OCI-M2 (cell line): ENCODE measurements around the gene SAAL1.
A peak's percentile ranks its signal among the peaks of the same experiment; 100 is the strongest.
"Not testable (repeated sequence)": the region's sequence is repeated elsewhere in the genome, so short reads cannot be mapped to it uniquely, and the experiment has no call there.

ENCODE experiments used
- DNase-seq: peaks from one replicate; lab custom pipeline; 2025; ENCODE audit not compliant: unreplicated experiment; lab: John Stamatoyannopoulos, UW

SAAL1 gene, protein sequence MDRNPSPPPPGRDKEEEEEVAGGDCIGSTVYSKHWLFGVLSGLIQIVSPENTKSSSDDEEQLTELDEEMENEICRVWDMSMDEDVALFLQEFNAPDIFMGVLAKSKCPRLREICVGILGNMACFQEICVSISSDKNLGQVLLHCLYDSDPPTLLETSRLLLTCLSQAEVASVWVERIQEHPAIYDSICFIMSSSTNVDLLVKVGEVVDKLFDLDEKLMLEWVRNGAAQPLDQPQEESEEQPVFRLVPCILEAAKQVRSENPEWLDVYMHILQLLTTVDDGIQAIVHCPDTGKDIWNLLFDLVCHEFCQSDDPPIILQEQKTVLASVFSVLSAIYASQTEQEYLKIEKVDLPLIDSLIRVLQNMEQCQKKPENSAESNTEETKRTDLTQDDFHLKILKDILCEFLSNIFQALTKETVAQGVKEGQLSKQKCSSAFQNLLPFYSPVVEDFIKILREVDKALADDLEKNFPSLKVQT

GRCh38 chr11:18105802-18106574, at the start of gene SAAL1:
TSS of gene SAAL1 (minus strand) at chr11:18106082. CDS start at chr11:18106041, 41 bp downstream.
- peak; percentile 50 for DNase-seq

- no peak for DNase-seq
These were observed 45.7 kb upstream of the SAAL1 start for GRCh38 chr11:18151581-18151980.

GRCh38 chr11:18145837-18146236, 40.0 kb upstream of the SAAL1 start:
- DNase-seq: no peak

DNA sequence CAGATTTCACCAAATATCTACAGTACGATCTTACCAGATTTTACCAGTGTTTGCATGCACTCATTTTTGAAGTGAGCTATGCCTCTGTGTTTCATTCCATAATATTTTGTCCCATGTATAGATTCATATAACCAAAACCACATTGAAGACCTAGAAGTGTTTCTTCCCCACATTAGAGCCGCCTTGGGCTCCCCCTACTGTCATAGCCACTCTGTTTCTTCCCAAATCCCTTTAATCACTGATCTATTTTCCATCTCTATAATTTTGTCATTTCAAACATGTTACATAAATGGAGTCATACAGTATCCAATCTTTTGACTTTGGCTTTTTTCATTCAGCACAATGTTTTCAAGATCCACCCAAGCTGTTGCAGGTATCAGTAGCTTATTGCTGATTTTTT, 39.1 kb upstream of the SAAL1 start:
- DNase-seq: no peak

GRCh38 chr11:18144243-18144642, 38.4 kb upstream of the SAAL1 start:
- DNase-seq: no peak

DNA sequence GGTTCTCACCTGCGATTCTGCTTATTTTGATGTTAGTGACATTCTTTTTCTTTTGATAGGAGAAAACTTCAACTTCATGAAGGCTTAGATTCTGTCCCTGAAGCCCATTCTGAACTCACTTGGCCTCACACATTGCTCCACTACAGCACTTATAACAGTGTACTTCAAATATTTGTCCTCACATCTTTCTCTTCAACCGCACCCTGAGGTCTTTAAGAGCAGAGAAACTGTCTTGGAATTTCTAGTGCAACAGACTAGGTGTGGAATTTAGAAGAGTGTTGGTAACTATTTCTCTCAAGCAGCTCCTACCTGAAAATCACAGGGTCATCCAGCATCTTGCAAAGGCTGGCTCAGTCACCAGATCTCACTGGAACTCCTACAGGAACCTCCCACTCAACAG, 34.3 kb upstream of the SAAL1 start:
- no peak for DNase-seq

DNA sequence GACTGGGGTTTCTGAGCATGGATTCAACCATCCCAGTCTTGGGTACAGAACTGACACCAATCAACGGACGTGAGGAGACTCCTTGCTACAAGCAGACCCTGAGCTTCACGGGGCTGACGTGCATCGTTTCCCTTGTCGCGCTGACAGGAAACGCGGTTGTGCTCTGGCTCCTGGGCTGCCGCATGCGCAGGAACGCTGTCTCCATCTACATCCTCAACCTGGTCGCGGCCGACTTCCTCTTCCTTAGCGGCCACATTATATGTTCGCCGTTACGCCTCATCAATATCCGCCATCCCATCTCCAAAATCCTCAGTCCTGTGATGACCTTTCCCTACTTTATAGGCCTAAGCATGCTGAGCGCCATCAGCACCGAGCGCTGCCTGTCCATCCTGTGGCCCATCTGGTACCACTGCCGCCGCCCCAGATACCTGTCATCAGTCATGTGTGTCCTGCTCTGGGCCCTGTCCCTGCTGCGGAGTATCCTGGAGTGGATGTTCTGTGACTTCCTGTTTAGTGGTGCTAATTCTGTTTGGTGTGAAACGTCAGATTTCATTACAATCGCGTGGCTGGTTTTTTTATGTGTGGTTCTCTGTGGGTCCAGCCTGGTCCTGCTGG, 31.4 kb upstream of the SAAL1 start:
- DNase-seq: no peak

- no peak for DNase-seq
These were observed 29.4 kb upstream of the SAAL1 start for GRCh38 chr11:18135308-18135707.

DNA sequence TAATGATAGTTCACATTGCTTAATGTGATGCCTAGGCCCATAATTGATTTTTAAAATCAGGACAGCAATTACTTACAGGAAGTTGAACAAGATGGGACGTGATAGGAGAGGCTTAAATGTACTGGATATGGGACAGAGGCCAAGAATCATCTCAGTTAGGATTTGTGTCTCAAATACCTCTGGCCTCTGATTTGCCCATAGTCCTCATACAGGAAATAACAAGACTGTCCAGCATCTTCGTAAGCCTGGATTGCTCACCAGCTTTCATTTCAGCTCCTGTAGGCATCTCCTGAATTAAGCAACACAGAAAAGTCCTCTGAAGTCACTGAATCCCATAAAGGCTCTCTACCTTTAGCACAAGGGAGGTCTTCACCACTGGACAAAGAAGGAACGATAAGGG, 26.5 kb upstream of the SAAL1 start, which contains the start of gene MRGPRX3:
MRGPRX3 (plus strand) TSS at position 231 of the 400 bp plus-strand sequence. CDS start 4,632 bp downstream, outside the sequence.
- DNase-seq: no peak

DNA sequence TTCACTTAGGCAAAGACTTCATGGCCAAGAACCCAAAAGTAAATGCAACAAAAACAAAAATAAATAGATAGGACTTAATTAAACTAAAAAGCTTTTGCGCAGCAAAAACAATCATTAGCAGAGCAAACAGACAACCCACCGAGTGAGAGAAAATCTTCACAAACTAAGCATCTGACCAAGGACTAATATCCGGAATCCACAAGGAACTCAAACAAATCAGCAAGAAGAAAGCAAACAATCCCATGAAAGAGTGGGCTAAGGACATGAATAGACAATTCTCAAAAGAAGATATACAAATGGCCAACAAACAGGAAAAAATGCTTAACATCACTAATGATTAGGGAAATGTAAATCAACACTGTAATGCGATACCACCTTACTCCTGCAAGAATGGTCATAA, 25.2 kb upstream of the SAAL1 start:
- not testable (repeated sequence) for DNase-seq

DNA sequence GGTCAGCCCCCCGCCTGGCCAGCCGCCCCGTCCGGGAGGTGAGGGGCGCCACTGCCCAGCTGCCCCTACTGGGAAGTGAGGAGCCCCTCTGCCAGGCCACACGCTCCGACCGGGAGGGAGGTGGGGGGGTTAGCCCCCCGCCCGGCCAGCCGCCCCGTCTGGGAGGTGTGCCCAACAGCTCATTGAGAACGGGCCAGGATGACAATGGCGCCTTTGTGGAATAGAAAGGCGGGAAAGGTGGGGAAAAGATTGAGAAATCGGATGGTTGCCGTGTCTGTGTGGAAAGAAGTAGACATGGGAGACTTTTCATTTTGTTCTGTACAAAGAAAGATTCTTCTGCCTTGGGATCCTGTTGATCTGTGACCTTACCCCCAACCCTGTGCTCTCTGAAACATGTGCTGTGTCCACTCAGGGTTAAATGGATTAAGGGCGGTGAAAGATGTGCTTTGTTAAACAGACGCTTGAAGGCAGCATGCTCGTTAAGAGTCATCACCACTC, 15.5 kb upstream of the SAAL1 start:
- DNase-seq: not testable (repeated sequence)

- no peak for DNase-seq
These were observed 9.7 kb upstream of the SAAL1 start for GRCh38 chr11:18115360-18116127.

DNA sequence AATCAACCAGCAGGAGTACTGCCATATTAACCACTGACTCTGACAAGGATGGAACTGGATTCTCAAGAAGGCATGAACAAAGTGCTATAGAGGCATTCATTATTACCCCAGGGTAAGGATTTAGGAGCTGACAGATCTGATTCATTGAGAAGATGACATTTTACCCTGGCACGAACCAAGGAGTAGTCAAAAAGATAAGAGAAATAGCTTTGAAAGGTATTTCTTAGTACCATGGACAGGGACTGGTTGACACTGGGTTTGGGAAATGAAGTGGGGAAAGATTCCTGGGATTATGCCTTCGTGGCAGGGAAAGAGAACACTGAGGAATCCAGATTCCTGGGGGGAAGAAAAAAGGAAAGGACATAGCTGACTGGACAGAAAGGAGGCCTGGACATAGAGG, 5.1 kb upstream of the SAAL1 start:
- DNase-seq: no peak

DNA sequence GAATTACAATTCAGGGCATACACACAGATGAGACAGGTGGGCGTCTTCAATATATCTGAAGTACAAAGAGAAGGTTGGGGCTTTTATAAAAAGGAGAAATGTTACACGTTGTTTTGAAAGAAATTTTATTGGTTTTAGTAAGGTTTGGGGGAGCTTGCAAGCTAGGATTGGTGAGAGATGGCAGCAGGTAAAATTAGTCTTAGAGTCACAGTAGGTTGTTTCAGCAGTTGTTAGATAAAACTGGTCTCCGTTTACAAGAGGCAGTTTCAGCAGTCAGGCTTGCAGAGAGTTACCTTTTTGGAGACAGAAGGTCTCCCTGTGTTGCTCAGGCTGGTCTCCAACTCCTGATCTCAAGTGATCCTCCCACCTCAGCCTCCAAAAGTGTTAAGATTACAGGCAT, 2.4 kb upstream of the SAAL1 start:
- no peak for DNase-seq

DNA sequence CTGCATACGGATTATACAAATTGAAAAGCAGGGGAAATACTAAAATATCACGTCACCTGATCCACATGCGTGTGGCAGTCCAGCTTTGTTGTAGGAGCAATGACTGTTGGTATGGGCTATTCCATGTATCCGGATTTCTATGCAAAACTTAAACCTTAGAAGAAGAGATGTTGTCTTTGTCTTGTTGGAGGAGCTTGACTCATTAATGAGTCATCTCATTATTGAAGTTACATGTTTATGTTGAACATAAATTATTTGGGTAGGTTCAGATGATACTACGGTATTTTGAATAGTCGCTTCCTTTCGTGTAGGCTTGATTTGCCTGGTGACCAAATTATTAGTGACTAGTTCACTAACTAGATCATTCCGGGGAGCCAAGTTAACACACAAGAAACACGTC, 806 bp upstream of the SAAL1 start:
- DNase-seq: no peak

GRCh38 chr11:18105086-18105801, 638 bp downstream of the SAAL1 start:
- DNase-seq: no peak

- DNase-seq: no peak
These were observed 4.8 kb downstream of the SAAL1 start for GRCh38 chr11:18100926-18101656.

DNA sequence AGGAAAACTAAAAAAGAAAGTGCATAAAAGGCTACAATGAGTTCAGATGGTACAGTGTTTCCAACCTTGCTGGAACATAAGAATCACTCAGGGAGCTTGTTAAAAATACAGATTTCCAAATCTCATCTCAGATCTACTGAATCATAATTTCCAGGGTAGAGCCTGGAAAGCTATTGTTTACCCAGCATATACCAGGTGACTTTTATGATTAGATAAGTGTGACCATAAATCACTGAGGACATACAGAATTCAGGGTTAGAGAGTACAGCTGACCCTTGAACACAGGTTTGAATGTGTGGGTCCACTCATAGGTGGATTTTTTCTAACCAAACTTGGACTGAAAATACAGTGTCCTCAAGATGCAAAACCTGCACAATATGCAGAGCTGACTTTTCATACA, 11.9 kb downstream of the SAAL1 start:
- no peak for DNase-seq

- no peak for DNase-seq
These were observed 14.2 kb downstream of the SAAL1 start for GRCh38 chr11:18091731-18092130.
